ENCODE data around the gene STXBP1.
A peak's percentile ranks its signal among the peaks of the same experiment; 100 is the strongest.

STXBP1 gene

DNA sequence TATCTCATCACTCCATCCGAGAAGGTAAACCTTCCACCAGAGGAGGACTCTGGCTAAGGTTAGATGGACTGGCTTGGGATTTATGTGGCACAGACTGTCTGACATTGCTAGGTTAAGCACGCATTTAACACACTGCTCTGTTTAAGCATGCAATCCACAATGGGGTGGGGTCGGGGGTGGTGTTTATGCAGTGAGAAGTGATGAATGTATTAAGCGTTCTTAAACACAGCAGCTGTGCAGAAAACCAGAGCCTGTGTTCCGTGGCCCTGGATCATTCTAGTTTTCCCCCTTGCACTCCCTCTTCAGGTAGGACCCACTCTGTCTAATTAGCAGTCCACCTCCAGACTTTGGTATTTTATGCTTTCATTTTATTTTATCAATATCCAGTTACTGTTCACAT, 46.4 kb downstream of the STXBP1 start:
- DNase-seq (ENCODE audit: low spot score): no peak

DNA sequence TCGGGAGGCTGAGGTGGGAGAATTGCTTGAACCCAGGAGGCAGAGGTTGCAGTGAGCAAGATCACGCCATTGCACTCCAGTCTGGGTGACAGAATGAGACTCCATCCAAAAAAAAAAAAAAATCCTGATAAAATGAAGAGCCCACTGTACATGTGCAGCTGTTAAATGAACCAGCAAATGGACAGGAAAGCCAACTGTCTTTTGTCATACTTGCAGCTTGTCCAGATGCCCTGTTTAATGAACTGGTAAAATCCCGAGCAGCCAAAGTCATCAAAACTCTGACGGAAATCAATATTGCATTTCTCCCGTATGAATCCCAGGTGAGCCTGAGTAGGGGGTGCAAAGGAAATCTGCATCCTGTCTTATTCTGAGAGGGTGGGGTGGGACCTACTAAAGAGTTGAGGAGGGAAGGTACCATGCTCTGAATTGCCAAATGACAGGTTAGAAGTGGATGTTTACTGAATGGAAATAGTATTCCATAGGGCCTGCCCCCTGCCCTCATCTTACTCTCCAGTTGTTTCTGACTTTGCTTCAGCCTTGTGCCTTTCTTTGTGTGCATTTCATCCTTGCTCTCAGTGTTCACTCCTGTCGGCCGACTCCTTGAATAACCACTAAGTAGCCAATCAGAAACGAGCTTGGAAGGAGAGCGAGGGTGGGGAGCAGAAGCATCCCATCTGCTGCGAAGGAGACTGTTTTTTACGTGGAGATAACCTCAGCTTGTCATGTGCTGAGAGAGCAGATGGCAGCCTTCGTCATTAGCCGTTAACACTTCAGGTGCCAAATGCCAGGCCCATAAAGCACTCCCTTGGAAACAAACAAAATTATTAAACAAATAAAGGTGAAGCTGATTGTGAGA, 49.0 kb downstream of the STXBP1 start:
- DNase-seq (ENCODE audit: low spot score): no peak

DNA sequence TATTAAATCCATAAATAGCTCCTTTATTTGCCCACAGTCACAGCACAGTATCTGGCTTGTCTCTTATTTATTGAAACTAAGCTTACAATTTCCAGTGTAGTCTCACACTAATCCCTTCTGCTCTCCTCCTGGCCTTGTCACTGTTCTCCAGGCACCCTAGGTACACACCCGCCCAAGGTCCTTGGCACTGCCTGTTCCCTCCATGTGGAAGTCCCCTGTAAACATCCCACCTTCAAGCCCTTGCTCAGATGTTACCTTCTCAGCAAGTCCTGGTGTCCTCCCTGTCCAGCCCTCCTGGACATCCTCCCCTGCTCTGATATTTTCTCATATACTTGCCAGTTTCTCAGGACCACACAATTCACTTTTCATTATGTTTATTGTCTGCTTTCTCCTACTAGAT, 50.5 kb downstream of the STXBP1 start:
- DNase-seq (ENCODE audit: low spot score): no peak

DNA sequence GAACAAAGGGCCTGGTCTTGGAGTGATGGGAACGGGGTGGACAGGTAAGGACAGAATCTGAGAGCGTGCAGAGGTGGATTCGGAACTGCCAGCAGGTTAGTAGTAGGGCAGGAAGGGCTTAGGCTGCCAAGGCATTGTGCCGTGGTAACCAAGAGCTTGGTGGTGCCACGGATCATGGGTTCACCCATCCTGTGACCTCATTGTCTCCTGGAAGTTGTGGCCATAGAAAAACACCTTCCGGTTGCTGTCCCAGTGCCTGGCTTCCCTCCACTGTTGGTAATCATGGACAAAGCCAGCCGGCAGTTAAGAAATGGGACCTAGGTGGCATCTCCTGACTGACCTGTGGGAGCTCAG, 52.2 kb downstream of the STXBP1 start:
- no peak for DNase-seq (ENCODE audit: low spot score)

DNA sequence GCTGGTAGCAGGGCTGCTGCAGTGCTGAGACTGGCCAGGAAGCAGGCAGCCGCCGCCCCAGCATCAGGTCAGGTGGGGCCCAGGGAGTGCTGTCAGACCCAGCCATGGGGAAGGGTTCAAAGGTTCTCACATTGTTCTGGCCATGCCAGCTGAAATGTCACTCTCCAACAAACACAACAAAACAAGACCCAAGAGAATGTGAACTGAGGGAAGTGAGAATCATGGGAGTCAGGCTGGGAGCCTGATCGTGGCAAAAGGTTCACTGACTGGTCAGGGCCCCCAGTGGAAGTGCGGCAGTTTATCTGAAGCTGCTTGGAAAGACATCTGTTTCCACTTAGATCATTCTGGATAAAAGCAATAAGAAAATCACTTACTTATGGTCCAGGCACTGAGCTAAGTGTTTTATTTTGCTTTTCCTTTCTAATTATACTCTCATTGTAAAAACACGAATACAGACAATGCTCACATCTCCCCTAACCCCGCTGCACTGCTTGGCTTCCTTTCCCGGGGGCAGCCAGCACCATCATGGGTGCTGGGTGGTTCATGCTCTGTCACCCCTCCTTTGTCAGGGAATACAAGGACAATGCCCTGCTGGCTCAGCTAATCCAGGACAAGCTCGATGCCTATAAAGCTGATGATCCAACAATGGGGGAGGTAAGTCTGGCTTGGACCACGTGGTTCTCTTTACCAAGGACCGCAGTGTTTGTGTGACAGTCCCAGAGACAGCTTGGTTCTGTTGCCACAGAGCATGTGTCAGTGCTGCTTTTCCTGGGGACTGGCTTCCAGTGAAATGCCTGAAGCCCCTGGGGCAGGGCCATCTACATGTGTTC, 52.8 kb downstream of the STXBP1 start:
- no peak for DNase-seq (ENCODE audit: low spot score)

DNA sequence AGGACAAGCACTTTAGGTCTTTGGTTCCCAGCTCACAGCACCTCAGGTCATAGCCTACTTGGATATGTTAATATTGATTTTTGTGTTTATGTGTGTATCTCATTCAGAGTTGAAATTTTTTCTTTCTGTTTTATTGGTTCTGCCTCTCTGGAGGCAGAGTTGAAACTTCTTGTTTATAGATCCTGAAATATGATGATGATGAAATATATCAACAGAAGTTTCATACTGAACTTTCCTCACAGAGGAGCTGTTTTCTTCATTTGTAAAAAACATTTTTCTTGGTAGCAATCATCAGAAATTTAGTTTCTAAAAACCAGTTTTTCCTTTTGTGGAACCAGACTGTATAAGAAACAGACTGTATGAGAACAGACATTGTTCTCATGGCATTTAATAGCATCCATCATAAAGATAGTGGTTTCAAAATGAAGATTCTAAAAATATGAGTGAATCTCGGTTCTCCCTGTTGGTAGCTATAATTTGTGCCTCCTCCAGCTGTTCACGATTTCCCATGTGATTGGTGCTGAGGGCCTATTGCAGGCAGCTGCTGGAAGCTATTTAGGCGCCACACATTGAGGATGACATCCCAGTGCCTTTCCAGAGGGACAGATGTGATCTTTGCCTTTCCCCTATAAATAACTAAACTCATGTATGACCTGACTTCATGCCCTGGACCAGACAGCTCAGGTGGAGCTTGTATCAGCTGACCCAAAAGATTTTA, 55.2 kb downstream of the STXBP1 start:
- no peak for DNase-seq (ENCODE audit: low spot score)

DNA sequence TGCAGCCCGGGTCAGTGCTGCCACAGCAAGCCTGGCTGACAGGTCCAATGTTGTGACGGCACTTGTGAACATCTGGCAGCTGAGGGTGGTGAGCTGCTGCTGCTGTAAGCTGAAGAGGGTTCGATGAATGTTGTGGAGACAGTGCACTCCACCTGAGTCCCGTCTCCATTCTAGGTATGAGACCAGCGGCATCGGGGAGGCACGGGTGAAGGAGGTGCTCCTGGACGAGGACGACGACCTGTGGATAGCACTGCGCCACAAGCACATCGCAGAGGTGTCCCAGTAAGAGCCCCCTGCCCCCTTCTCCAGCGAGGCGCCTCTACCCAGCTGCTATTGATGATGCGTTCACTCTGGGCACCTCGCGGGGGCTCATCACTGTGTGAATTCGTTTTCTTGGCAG, 55.8 kb downstream of the STXBP1 start:
- no peak for DNase-seq (ENCODE audit: low spot score)

DNA sequence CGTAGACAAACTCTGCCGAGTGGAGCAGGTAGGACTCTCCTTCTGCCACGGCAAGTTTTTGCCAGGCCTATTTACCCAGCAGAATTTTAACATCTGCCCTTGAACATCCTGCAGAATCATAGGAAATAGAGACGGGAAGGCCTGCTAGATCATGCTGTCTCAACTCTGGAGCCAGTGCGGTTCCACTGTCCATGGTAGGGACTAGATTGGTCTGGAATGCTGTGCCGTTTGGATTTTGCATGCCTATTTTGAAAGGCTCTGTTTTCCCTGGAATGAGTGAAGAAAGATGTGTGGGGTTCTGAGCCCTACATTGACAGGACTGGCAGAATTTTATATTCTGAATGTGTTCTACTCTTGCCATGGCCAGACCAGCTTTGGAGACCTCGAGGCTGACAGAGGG, 61.2 kb downstream of the STXBP1 start:
- no peak for DNase-seq (ENCODE audit: low spot score)

DNA sequence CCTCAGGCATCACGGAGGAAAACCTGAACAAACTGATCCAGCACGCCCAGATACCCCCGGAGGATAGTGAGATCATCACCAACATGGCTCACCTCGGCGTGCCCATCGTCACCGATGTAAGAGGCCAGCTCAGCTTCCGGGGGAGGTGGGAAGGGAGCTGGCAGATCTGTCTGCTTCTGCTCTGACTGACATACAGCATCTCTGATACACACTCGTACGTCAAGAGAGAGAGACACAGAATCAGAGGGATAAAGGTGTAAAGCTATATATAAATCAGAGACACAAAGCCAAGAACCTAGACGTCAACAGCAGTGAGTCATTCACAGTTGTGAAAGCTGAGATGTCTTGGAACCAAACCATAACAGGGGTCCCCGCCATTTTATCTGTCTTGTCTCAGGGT, 64.6 kb downstream of the STXBP1 start:
- DNase-seq (ENCODE audit: low spot score): no peak

DNA sequence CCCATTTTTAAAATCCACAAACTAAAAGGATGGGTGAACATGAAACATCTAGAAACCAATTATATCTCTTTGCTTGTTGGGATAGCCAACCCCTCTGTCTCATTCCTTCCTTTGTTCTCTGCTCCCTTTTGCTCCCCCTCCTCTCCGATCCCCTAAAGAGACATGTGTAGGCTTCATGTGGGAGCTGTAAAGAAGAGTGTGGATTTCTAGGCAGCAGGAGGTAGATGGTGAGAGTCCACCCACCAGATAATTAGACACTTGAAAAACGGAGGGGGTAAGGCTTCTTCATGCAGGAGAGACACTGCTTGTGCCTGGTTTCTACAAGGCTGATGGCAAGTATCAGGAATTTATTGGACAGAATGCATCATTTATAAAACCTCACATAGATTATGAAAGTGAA, 67.4 kb downstream of the STXBP1 start:
- DNase-seq (ENCODE audit: low spot score): no peak

DNA sequence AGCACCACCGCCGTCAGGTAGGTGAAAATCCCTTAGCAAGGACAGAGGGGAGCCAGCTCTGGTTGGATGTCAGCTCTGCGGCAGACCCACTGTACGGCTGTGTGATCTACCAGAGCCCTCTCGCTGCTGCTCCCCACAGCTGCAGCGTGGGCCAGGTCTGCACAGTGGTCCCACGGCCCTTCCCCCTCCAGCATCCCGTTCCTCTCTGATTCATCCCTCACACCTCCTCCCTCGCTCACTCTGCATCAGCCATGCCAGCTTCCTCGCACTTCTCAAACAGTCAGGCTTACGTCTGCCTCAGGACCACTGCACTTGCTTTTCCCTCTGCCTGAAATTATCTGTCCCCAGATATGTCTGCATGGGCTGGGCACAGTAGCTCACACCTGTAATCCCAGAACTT, 68.1 kb downstream of the STXBP1 start:
- DNase-seq (ENCODE audit: low spot score): no peak

DNA sequence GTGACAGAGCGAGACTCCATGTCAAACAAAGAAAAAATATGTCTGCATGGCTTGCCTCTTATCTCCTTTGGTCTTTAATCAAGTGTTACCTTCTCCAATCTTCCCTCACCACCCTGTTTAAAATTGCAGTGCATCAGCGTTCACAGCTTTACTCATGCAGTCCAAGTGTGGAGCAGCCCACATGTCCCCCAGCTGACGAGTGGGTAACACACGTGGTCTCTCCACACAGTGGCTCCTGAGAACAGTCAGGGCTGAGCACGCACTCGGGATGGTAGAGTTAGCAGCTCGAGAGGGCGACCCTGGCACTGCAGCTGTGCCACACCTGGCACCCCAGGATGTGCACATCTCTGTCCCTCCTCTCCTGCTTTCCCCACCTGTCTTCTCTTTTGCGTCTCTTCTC, 68.8 kb downstream of the STXBP1 start:
- DNase-seq (ENCODE audit: low spot score): no peak

DNA sequence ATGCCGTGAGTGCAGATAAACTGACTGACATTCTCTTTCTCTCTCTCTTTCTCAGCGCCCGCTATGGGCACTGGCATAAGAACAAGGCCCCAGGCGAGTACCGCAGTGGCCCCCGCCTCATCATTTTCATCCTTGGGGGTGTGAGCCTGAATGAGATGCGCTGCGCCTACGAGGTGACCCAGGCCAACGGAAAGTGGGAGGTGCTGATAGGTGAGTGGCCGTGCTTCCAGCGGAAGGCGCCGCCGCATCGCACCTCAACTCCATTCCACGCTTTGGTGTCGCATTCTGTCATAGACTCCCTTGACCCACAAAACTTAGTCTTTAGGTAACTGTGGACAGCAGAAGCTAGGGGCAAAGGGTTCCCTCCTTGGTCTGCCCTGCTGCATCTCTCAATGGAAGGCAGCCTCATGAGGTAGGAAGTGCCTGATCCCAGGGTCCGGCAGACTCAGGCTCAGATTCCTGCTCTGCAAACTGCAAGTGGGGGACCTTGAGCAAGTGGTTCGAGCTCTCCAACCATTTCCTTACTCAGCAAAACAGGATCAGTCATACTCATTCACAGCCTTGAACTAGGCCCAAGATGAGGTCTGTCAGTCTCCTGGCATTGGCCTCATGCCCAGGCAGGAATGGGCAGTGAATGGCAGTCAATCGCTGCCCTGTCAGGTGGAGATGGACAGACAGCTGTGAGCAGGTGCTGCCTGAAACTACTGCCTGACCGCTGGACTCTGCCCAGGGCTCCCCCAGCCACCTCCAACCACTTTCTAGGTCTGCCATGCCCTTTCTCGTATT, 70.5 kb downstream of the STXBP1 start:
- no peak for DNase-seq (ENCODE audit: low spot score)

DNA sequence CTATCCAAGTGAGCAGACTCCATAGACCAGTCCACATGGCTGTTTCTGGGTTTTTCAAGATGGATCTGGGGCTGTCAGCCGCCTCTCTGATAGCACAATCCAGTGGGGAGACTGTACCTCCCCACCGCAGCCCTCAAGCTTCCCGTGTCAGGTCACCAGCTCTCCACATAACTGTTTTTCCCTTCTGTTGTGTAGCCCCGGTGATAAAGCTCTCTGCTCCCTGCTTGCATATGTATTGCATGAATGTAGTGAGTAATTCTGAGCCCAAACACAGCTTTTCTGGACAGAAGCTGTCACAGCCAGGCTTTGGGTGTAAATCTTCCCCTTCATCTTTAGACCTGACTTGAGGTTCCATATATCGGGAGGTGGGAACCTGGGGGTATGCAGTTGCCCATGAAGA, 71.6 kb downstream of the STXBP1 start:
- peak; percentile 55 for DNase-seq (ENCODE audit: low spot score)

DNA sequence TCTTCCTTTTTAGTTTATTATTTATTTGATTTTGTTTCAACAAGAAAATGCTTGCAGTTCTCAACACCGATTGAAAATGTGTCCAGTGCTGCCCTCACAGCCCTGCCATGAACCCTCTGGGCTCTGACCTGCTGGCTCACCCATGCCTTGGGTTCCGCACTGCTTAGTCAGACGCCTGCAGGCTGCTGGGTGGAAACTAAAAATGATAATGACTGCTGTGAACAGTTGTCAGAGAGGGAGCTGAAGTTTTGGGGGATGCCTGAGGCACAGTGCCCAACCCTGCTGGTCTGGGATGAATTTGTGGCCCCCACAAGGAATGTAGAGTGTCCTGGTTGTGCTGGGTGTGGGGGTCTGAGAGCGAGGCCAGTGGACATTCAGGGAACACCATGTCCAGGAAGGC, 72.5 kb downstream of the STXBP1 start:
- peak; percentile 37 for DNase-seq (ENCODE audit: low spot score)

DNA sequence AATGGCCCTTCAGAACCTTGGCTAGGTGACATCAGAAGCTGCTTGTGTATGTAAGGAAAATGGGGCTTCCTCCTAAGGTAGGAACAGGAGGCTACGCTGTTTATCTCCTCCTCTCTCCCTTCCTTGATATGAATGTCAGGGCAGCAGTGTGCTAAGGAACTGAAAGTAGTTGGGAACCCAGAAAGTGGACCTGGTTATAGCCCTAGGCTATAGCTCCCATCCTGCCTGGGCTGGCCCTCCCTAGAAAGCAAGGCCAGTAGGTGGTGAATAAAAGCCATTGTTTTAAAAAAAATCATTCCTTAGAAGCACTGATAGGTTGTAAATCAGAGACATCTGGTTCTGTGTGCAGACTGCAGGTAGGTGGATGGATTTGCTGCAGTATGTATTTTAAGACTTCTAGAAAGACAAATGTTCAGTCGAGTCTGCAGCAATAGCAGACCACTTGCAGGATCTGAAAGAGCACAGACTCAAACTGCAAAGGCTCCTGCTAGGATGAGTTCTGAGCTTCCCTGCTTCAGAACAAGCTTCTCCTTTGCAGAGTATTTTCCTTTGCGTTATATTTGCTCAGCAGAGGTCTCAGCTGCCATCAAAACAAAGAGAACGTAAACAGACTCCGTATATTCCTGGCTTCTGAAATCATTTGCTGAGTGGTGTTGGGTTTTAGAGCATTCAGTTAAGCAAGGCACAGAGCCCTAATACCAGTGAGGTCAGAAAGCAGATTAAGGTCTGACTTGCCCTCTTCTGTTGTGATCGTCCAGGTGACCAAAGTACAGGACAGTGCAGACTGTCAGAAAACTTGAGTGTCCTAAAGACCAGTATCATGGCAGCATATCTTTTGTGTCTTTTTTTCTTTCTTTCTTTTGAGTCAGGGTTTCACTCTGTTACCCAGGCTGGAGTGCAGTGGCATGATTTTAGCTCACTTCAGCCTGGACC, 74.7 kb downstream of the STXBP1 start:
- no peak for DNase-seq (ENCODE audit: low spot score)

DNA sequence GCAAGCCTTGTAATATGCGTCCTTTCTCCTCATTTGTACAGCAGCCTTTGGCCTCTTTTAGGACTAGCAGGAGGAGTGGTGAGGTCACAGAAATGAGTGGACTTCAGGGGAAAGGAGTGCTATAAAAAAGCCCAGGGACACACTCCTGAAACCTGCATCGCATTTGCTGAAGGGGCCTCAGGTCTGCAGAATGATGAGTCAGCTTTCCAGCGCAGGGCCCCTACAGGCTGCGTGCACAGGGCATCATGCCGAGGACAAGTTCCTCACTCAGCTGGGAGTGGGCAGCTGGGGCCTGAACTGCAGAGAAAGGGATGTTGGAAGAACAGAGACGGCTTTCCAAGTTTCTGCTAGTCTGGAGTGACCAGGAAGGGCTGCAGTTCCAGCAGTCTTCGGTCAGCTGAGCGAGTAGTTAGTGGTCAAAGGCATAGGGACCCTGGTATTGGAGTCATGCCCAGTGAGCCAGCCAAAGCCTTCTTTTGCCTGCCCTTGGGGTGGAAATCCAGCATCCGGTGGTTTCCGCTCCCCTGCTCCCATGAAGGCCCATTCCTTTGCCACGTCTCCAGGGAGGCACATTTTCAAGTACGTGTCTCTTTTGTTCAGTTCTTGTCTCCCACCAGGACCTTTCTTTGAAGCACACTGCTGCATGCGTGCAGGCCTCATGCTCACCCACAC, 77.4 kb downstream of the STXBP1 start:
- DNase-seq (ENCODE audit: low spot score): no peak

DNA sequence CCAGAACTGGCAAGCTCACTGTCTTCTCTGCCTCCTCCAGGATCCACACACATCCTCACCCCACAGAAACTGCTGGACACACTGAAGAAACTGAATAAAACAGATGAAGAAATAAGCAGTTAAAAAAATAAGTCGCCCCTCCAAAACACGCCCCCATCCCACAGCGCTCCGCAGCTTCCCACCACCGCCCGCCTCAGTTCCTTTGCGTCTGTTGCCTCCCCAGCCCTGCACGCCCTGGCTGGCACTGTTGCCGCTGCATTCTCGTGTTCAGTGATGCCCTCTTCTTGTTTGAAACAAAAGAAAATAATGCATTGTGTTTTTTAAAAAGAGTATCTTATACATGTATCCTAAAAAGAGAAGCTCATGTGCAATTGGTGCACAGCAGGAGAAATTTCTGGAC, 78.7 kb downstream of the STXBP1 start:
- no peak for DNase-seq (ENCODE audit: low spot score)

DNA sequence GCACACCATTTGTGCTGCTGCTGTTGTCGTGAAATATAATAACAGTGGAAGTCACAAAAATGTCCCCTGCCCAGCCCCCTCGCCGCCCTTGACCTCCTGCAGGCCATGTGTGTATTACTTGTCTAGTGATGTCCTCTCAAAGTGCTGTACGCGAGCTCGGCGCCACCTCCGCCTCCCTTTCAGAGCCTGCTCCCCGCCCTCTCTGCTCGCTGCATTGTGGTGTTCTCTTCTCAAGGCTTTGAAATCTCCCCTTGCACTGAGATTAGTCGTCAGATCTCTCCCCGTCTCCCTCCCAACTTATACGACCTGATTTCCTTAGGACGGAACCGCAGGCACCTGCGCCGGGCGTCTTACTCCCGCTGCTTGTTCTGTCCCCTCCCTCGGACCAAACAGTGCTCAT, 80.0 kb downstream of the STXBP1 start:
- no peak for DNase-seq (ENCODE audit: low spot score)

DNA sequence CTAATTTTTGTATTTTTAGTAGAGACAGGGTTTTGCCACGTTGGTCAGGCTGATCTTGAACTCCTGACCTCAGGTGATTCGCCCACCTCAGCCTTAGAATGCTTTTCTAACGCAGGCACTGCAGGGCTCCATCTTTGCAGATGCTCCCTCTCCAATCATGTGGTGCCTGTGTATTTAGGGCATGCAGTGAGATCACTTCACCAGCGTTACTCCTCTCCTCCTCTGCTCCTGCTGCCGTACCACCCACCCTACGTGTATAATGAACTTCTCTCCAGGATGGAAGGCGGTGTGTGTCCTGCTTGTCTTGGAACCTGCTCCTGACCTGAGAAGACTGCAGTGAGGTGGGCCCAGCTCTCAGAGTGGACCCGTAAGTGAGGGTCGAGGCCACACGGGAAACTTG, 81.1 kb downstream of the STXBP1 start:
- DNase-seq (ENCODE audit: low spot score): no peak
